ENCODE results near the gene TMEM229B. TPM values are rescaled to one million over a fixed set of nuclear protein-coding genes. Genes with fewer than 3 reads are reported as not detected.

TMEM229B gene
- total RNA-seq, 6 experiments from 2014 or later, result 0.06 to 1.8 (median 1.2) TPM

DNA sequence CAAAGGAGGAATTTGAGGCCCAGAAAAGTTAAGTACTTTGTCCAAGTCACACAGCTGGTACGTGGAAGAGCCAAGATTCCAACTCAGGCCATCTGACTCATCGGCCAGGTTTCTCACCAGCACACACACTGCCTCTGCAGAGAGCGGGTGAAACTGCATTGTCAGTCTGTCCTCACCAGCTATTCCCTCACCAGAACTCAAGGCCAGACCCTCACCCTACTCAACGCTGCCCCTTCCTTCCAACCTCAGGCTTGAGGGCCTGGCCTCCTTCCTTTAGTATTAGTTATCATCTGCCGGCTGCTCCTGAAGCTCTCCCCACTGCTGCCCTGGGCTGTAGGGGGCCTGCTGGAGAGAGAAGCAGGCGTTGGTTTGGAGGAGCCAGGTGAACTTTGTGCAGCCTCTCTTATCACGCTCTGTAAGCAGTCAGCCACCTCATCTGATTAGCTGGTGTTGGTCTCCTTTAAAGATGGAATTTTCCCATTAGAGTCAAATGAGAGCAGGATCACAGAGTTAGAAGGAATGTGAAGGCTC lies 60.0 kb downstream of the TMEM229B start:
- Histone ChIP-seq H3K36me3 (no peaks in the 10 kb centered on the region), H3K4me1 (no peaks in the 10 kb centered on the region), H3K4me3 (no peak overlapping the region), H3K27me3 (no peaks in the 10 kb centered on the region), H3K27ac (no peak overlapping the region), H3K9me3 (no peaks in the 10 kb centered on the region)
- DNase-seq (no peak), ATAC-seq (peak in 2 of 4 donors; percentile 19 to 48)
- intact Hi-C loops (cut with DNase I), result loop anchor here (5.0 to 10.0 kb wide), 2 partner anchors 144 to 146 kb away; no protein-coding TSS in a partner anchor
- TF ChIP-seq POLR2A (IDR thresholded peaks at IDR 0.05) (no peak), CTCF (IDR thresholded peaks at IDR 0.05) (no peak)
- 49% methylated on average over 4 of the region's 7 CpGs for WGBS (ENCODE audit: insufficient coverage, low coverage, low lambda C conversion rate, missing lambda C conversion rate)

DNA sequence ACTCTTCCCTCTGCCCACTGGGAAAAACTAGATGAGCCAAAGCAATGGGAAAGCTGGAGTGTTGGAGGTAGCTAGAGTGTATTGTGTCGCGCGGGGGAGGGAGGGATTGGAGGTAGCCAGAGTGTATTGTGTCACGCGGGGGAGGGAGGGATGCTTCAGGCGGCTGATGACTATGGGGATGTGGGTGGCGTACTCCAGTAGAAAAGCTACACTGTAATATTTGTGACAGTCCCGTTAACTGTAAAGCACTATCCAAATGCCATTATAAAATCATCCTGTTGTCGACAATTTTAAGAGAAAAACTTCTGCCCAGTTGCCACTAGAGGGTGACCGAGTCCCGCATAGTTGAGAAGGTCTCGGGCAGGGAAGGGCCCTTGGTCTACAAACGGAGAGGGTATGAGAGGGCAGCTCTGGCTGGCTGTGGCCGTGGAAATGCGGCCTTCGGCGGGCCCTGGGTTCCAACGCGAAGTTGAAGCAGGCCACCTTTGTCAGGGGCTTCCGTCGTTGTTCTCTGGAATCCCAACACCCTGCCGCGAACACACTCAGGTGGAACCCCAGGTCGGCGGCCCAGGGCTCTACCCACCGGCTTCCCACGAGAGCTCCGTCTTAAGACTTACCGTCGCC lies 61.4 kb downstream of the TMEM229B start:
- ATAC-seq, result peak; percentile 91 to 95 (median 93)
- H3K9me3 ChIP-seq, result no peaks in the 10 kb centered on the region
- intact Hi-C loops (cut with DNase I), result loop anchor here (5.0 to 10.0 kb wide), 2 partner anchors 145 to 148 kb away; no protein-coding TSS in a partner anchor
- no peaks in the 10 kb centered on the region for H3K27me3 ChIP-seq
- DNase-seq, result peak; percentile 68 to 73 (median 69)
- H3K4me3 ChIP-seq, result no peak overlapping the region
- H3K27ac ChIP-seq, result no peak overlapping the region
- 29% methylated on average over 17 of the region's 30 CpGs for WGBS (ENCODE audit: insufficient coverage, low coverage, low lambda C conversion rate, missing lambda C conversion rate)
- H3K4me1 ChIP-seq, result no peaks in the 10 kb centered on the region
- TF ChIP-seq CTCF (IDR thresholded peaks at IDR 0.05) (peak; percentile 72 to 78 (median 74)), POLR2A (IDR thresholded peaks at IDR 0.05) (no peak)
- H3K36me3 ChIP-seq, result no peaks in the 10 kb centered on the region

DNA sequence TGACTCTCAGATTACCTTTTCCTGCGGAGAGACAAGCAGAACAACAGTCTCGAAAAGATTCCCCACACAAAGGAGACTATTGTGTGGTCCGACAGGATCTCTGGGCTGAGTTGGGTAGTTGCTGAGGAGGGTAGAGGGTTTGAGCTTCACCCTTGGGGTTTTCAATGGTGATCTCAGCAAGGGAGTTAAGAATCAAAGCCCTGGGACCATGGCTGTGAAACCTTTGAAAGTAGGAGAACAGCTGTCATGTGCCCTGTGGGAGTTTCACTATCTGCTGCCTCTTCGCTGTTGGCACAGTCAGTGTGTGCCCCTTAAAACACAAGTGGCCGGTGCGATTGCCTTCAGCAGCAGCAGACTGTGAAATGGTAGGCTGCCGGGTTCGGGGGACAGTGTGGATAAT lies 62.4 kb downstream of the TMEM229B start:
- no peak for ATAC-seq

DNA sequence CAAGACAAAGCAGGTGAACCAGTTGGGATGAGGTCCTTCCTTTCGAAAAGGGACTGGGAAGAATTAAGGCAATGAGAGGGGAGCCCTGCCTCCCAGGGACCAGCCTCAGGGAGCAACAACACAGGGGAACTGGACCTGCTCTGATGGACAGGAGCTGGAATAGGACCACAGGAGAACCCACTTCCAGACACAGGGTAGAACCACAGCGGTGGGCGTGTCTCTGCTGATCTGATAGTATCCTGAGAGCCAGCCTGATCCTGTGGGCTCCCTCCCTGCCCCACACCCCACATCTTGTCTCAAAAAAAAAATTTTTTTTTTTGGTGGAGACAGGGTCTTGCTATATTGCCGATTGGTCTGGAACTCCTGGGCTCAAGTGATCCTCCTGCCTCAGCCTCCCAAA lies 62.9 kb downstream of the TMEM229B start:
- Histone ChIP-seq H3K4me1 (no peaks in the 10 kb centered on the region), H3K27ac (no peak overlapping the region), H3K4me3 (no peak overlapping the region), H3K27me3 (no peaks in the 10 kb centered on the region), H3K36me3 (no peaks in the 10 kb centered on the region), H3K9me3 (no peaks in the 10 kb centered on the region)
- no peak for DNase-seq
- intact Hi-C loops (cut with DNase I), result loop anchor here (5.0 to 10.0 kb wide), 2 partner anchors 147 to 149 kb away; no protein-coding TSS in a partner anchor
- TF ChIP-seq CTCF (IDR thresholded peaks at IDR 0.05), result no peak
- no peak for TF ChIP-seq POLR2A (IDR thresholded peaks at IDR 0.05)
- 43% methylated on average over 2 of the region's 4 CpGs for WGBS (ENCODE audit: insufficient coverage, low coverage, low lambda C conversion rate, missing lambda C conversion rate)
- no peak for ATAC-seq

More for the DNA sequence above, 62.4 kb downstream of the TMEM229B start:
- intact Hi-C loops (cut with DNase I), result loop anchor here (5.0 to 10.0 kb wide), 2 partner anchors 146 to 149 kb away; no protein-coding TSS in a partner anchor
- H3K4me1 ChIP-seq, result no peaks in the 10 kb centered on the region
- H3K36me3 ChIP-seq, result no peaks in the 10 kb centered on the region
- TF ChIP-seq CTCF (IDR thresholded peaks at IDR 0.05) (no peak), POLR2A (IDR thresholded peaks at IDR 0.05) (no peak)
- 77% methylated on average over 7 of the region's 8 CpGs for WGBS (ENCODE audit: insufficient coverage, low coverage, low lambda C conversion rate, missing lambda C conversion rate)
- H3K27me3 ChIP-seq, result no peaks in the 10 kb centered on the region
- H3K27ac ChIP-seq, result no peak overlapping the region
- H3K9me3 ChIP-seq, result no peaks in the 10 kb centered on the region
- no peak overlapping the region for H3K4me3 ChIP-seq
- DNase-seq, result no peak

Measured in right lobe of liver (tissue), 6 donors.